NCI-H2227 (cell line): ENCODE data around the gene PIM1.
A peak's percentile ranks its signal among the peaks of the same experiment; 100 is the strongest.
"Not testable (repeated sequence)": the region's sequence is repeated elsewhere in the genome, so short reads cannot be mapped to it uniquely, and the experiment has no call there.

Source experiments
- DNase-seq: peaks from one replicate; lab custom pipeline; 2025; ENCODE audit not compliant: unreplicated experiment; lab: John Stamatoyannopoulos, UW

PIM1 gene

GRCh38 chr6:37169496-37170272 lies at the start of gene PIM1:
Gene PIM1 (plus strand): TSS chr6:37170152. CDS start chr6:37170576, 424 bp downstream.
- peak; percentile 98 for DNase-seq

GRCh38 chr6:37121556-37121955 lies 48.4 kb upstream of the PIM1 start:
- DNase-seq = no peak

DNA sequence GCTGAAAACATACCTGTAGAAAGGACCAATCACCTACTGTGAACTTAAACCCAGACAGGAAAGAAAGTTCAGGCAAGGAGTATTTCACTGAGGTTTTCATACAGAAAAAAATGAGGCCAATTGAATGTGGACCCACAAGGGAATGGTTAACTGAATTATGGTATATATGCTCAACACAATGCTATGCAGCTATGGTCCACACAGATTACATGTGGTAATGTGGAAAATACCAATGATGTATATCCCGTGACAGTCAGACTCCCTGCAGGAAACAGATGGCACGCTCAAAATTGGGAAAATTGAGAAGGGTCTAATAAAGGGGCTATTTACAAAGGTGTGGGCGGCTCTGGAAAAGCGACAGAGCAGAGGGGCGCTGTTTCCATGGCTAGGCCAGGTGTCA lies 47.1 kb upstream of the PIM1 start:
- no peak for DNase-seq

GRCh38 chr6:37123957-37124729 lies 45.8 kb upstream of the PIM1 start:
- DNase-seq = no peak

DNA sequence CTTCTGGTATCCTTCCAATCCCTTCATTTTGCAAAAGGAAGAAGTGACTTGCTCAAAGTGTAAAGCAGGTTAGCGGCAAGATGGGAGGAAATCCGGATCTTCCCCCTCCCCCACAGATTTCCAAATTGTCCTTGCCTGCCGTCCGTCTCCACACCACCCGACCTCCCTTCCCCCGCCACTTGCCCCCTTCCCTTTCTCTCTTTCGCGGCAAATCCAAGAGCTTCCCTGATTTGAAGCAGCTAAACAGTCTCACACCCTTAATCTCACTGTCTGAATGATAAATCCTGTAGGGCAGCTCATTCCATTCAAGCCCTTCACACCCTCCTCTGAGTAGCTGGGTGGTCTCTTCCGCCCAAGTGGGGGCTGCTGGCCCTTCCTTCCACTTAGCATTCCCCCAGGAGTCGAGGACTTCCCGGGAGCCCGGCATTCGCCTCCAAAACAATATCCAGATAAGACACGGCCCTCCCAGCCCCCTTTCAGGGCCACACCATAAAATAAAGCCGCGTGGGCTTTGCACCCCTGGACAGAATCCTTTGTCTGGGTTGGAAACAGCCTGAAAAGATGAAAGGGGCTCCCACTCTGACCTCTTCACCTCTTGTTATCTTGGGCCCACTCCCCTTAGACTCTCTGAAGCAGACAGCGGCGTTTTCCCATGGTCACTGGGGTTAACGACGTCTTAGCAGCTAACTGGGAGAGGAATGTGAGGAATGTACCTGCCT lies 44.0 kb upstream of the PIM1 start:
- peak; percentile 31 for DNase-seq

- no peak for DNase-seq
Measured at GRCh38 chr6:37126493-37126958, 43.4 kb upstream of the PIM1 start.

DNA sequence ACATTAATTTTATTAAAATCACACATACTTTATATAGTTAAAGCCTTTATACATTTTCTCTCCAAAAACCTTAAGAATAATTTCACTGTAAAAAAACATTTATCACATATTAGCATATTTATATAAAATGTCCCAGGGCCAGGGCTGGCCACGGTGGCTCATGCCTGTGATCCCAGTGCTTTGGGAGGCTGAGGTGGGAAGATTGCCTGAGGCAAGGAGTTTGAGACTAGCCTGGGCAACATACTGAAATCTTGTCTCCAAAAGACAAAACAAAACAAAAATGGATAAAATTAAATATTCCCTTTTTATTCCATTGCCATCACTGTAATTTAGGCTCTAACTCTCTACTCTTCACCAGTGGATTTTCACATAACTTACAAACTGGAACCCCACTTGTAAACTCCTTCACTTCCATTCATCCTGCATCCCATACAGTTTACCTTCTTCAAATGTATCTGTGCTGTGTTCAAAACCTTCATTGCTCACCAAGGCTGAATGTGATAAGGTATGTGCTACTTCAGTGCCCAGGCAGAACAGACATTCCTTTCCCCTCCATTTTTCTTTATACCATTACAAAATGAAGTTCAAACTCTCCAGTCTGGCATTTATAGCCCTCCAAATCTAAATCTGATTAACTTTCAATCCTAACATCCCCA lies 42.9 kb upstream of the PIM1 start:
- DNase-seq = no peak

GRCh38 chr6:37127961-37128862 lies 41.7 kb upstream of the PIM1 start:
- DNase-seq = no peak

DNA sequence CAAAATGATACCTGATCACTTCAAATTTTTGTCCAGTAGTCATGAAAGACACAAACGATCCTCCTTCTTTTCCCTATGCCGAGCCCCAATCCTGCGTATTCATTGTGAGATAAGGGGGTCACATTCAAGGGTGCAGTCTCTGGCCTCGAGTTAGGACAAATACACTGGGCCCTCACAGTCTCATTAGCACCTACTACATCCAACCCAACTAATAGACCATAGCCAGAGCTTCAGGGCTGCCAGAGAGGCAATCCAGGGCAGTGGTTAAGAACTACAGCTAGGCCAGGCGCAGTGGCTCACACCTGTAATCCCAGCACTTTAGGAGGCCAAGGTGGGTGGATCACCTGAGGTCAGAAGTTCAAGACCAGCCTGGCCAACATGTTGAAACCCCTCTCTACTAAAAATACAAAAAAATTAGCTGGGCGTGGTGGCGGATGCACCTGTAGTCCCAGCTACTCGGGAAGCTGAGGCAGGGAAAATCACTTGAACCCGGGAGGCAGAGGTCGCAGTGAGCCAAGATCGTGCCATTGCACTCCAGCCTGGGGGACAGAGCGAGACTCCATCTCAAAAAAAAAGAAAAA lies 41.0 kb upstream of the PIM1 start:
- DNase-seq = not testable (repeated sequence)

DNA sequence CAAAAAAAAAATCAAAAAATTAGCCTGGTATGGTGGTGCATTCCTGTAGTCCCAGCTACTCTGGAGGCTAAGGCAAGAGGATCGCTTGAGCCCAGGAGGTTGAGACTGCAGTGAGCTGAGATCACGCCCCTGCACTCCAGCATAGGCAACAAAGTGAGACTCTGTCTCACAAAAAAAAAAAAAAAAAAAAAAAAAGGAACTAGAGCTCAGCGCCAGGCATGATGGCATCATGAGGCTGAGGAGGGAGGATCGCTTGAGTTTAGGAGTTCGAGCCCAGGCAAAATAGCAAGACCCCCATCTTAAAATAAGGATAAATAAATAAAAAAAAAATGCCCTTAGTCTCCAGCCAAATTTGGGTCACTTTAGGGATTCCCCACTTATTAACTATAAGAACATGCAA lies 40.4 kb upstream of the PIM1 start:
- no peak for DNase-seq

GRCh38 chr6:37130704-37131103 lies 39.2 kb upstream of the PIM1 start:
- DNase-seq = no peak

- DNase-seq = peak; percentile 66
Measured at GRCh38 chr6:37131104-37131959, 38.6 kb upstream of the PIM1 start.

DNA sequence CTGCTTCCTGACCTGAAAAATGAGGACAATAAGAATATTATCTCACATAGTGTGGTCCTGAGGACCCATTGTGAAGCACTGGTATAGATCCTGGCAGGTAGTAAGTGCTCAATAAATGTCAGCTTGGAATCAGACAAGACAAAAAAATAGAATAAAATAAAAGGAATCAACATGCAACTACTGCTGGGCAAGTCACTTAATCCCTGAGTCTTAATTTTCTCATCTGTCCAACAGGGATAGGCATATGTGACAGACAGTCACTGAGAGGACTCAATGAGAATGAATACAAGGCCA lies 38.0 kb upstream of the PIM1 start:
- DNase-seq = no peak

- DNase-seq = no peak
Measured at GRCh38 chr6:37134036-37134395, 35.9 kb upstream of the PIM1 start.

- DNase-seq = no peak
Measured at GRCh38 chr6:37134396-37135191, 35.4 kb upstream of the PIM1 start.

- DNase-seq = no peak
Measured at GRCh38 chr6:37135835-37136694, 33.9 kb upstream of the PIM1 start.

GRCh38 chr6:37136821-37137200 lies 33.1 kb upstream of the PIM1 start:
- DNase-seq = no peak
